Measurements from ENCODE around the gene RPTOR.

DNA sequence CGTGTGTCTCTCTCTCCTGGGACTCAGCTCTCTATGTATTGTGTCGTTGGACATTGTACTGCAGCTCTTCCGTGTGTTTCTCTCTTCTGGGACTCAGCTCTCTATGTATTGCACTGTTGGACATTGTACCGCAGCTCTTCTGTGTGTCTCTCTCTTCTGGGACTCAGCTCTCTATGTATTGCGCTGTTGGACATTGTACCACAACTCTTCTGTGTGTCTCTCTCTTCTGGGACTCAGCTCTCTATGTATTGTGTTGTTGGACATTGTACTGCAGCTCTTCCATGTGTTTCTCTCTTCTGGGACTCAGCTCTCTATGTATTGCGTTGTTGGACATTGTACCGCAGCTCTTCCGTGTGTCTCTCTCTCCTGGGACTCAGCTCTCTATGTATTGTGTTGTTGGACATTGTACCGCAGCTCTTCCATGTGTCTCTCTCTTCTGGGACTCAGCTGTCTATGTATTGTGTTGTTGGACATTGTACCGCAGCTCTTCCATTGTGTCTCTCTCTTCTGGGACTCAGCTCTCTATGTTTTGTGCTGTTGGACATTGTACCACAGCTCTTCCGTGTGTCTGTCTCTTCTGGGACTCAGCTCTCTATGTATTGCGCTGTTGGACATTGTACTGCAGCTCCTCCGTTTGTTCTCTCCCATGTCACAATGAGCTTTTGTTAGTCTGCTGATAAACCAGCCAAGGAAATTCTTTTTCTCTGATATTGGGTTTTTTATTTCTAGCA lies 84.8 kb downstream of the RPTOR start:
- TF ChIP-seq, protein P1, sequence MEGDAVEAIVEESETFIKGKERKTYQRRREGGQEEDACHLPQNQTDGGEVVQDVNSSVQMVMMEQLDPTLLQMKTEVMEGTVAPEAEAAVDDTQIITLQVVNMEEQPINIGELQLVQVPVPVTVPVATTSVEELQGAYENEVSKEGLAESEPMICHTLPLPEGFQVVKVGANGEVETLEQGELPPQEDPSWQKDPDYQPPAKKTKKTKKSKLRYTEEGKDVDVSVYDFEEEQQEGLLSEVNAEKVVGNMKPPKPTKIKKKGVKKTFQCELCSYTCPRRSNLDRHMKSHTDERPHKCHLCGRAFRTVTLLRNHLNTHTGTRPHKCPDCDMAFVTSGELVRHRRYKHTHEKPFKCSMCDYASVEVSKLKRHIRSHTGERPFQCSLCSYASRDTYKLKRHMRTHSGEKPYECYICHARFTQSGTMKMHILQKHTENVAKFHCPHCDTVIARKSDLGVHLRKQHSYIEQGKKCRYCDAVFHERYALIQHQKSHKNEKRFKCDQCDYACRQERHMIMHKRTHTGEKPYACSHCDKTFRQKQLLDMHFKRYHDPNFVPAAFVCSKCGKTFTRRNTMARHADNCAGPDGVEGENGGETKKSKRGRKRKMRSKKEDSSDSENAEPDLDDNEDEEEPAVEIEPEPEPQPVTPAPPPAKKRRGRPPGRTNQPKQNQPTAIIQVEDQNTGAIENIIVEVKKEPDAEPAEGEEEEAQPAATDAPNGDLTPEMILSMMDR (conservative IDR thresholded peaks at IDR 0.05 in 1 of 2, IDR thresholded peaks at IDR 0.05 in 1 of 2; ENCODE audit: low read depth in 1 of 2, low read length in 2 of 2), result no peak
- TF ChIP-seq EZH2 (IDR thresholded peaks at IDR 0.05; ENCODE audit: low read length, missing control alignments), result no peak
